ENCODE measurements around the gene RERE. TPM values are rescaled to one million over a fixed set of nuclear protein-coding genes. Genes with fewer than 3 reads are reported as not detected.
A peak's percentile ranks its signal among the peaks of the same experiment; 100 is the strongest.
"Not testable (repeated sequence)": the region's sequence is repeated elsewhere in the genome, so short reads cannot be mapped to it uniquely, and the experiment has no call there.

RERE gene
- total RNA-seq, 1 donor from 2014 or later, result 19.2 TPM

- Histone ChIP-seq H3K36me3 (ENCODE audit: control insufficient read depth, insufficient read depth, low read length) (no peaks in the 10 kb centered on the region), H3K4me3 (ENCODE audit: low read depth, low read length) (peak overlapping the region; percentile 66), H3K27me3 (ENCODE audit: control insufficient read depth, insufficient read depth, low read length) (no peaks in the 10 kb centered on the region)
- no peak for TF ChIP-seq CTCF (IDR thresholded peaks at IDR 0.05; ENCODE audit: insufficient read depth, low read length, severe bottlenecking)
- no peak for FAIRE-seq
- DNase-seq (ENCODE audit: low read depth), result no peak
Observed at GRCh38 chr1:8702472-8702849, 115.0 kb downstream of the RERE start.

- Histone ChIP-seq H3K36me3 (ENCODE audit: control insufficient read depth, insufficient read depth, low read length) (no peaks in the 10 kb centered on the region), H3K4me3 (ENCODE audit: low read depth, low read length) (peak overlapping the region; percentile 66), H3K27me3 (ENCODE audit: control insufficient read depth, insufficient read depth, low read length) (no peaks in the 10 kb centered on the region)
- no peak for TF ChIP-seq CTCF (IDR thresholded peaks at IDR 0.05; ENCODE audit: insufficient read depth, low read length, severe bottlenecking)
- FAIRE-seq (no peak), DNase-seq (ENCODE audit: low read depth) (peak; percentile 79)
Observed at GRCh38 chr1:8701794-8702471, 115.5 kb downstream of the RERE start.

DNA sequence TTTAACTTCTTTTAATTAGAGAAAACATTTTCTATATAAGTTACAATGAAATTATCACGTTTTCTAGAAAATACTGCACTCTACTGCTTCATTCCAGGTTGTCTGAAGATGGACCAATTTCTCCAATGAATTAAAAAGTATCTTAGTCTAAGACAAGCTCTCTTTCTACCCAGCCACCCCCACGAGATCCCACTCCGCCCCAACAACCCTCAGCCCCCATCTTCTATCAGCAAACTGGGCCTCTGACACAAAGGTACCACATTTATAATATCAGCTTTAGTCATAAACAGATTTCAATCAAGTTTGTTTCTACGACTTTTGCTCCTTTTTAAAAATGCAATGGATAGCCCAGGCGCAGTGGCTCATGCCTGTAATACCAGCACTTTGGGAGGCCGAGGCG, 117.8 kb downstream of the RERE start:
- Histone ChIP-seq H3K27me3 (ENCODE audit: control insufficient read depth, insufficient read depth, low read length) (no peaks in the 10 kb centered on the region), H3K4me3 (ENCODE audit: low read depth, low read length) (no peak overlapping the region), H3K36me3 (ENCODE audit: control insufficient read depth, insufficient read depth, low read length) (no peaks in the 10 kb centered on the region)
- FAIRE-seq (no peak), DNase-seq (ENCODE audit: low read depth) (no peak)
- TF ChIP-seq CTCF (IDR thresholded peaks at IDR 0.05; ENCODE audit: insufficient read depth, low read length, severe bottlenecking), result no peak

GRCh38 chr1:8698937-8699447, 118.4 kb downstream of the RERE start:
- FAIRE-seq, result no peak
- no peaks in the 10 kb centered on the region for H3K36me3 ChIP-seq (ENCODE audit: control insufficient read depth, insufficient read depth, low read length)
- H3K4me3 ChIP-seq (ENCODE audit: low read depth, low read length), result no peak overlapping the region
- no peak for TF ChIP-seq CTCF (IDR thresholded peaks at IDR 0.05; ENCODE audit: insufficient read depth, low read length, severe bottlenecking)
- no peaks in the 10 kb centered on the region for H3K27me3 ChIP-seq (ENCODE audit: control insufficient read depth, insufficient read depth, low read length)
- no peak for DNase-seq (ENCODE audit: low read depth)

DNA sequence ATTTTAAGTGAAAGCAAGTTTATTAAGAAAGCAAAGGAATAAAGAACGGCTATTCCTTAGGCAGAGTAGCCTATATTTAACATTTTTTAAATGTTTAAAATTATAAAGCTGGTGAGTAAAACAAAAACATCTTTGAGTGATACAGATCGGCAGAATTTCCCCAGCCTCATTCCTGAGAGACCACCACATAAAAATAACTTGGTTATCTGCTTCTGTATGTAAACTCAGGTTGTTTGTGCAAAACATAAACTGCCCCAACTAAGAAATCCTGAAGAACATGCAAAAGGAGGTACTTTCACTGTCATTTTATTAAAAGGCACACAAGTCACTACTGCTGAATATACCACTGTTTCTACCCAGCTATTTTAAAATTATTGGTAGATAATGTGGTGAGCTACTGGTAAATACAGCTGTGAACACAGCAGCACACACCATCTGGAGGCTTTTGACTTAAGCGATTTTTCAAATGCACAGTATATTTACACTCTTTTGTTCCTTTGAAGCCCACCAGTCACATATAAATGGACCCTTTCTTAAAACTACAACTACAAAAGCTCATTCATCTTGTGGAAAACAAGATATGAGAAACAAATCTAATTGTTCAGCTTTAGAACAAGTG, 119.3 kb downstream of the RERE start:
- Histone ChIP-seq H3K27me3 (ENCODE audit: control insufficient read depth, insufficient read depth, low read length) (no peaks in the 10 kb centered on the region), H3K4me3 (ENCODE audit: low read depth, low read length) (no peak overlapping the region), H3K36me3 (ENCODE audit: control insufficient read depth, insufficient read depth, low read length) (no peaks in the 10 kb centered on the region)
- FAIRE-seq, result no peak
- DNase-seq (ENCODE audit: low read depth), result no peak
- no peak for TF ChIP-seq CTCF (IDR thresholded peaks at IDR 0.05; ENCODE audit: insufficient read depth, low read length, severe bottlenecking)

DNA sequence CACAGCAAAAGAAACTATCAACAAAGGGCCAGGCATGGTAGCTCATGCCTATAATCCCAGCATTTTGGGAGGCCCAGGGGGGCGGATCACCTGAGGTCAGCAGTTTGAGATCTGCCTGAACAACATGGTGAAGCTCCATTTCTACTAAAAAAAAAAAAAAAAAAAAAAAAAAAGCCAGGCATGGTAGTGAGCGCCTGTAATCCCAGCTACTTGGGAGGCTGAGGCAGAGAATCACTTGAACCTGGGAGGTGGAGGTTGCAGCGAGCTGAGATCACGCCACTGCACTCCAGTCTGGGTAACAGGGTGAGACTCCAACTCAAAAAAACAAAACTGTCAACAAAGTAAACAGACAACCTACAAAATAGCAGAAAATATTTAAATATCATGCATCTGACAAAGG, 122.0 kb downstream of the RERE start:
- not testable (repeated sequence) for H3K36me3 ChIP-seq (ENCODE audit: control insufficient read depth, insufficient read depth, low read length); H3K27me3 ChIP-seq (ENCODE audit: control insufficient read depth, insufficient read depth, low read length); FAIRE-seq; DNase-seq (ENCODE audit: low read depth); H3K4me3 ChIP-seq (ENCODE audit: low read depth, low read length)

All from bronchial epithelial cell (primary cell).